Keratinocyte (primary cell): ENCODE measurements around the gene HNRNPAB. TPM values are rescaled to one million over a fixed set of nuclear protein-coding genes. Genes with fewer than 3 reads are reported as not detected.

ENCODE experiments used
- DNase-seq: peaks from one replicate; pipeline ENCODE4 v3.0.0-alpha.2; 2011; ENCODE audit warnings: low read depth, missing footprints, low spot score
- FAIRE-seq: peaks from 2 replicates; lab custom pipeline; 2011; peaks lifted over from hg19 to GRCh38; lab: Jason Lieb, UNC
- H2AFZ ChIP-seq: 2 replicates; pipeline ENCODE4 v1.6.0; 2012; ENCODE audit warnings: low read length, control low read depth, inconsistent platforms; ENCODE audit not compliant: control insufficient read depth
- H3K27ac ChIP-seq: 2 replicates; pipeline ENCODE4 v1.5.1; 2011; ENCODE audit warnings: low read length; ENCODE audit not compliant: control insufficient read depth, insufficient read depth
- H3K27me3 ChIP-seq: 3 replicates; pipeline ENCODE4 v1.6.0; 2011; ENCODE audit warnings: low read length; ENCODE audit not compliant: control insufficient read depth, insufficient read depth; ENCODE audit errors: extremely low read depth
- H3K36me3 ChIP-seq, 2 experiments: 2 replicates in 1 of 2; 3 replicates in 1 of 2; pipeline ENCODE4 v1.5.1; 2011; ENCODE audit warnings: low read length in 2 of 2, mild to moderate bottlenecking in 1 of 2; ENCODE audit not compliant: control insufficient read depth in 2 of 2, insufficient read depth in 2 of 2; ENCODE audit errors: extremely low read depth in 1 of 2
- H3K4me1 ChIP-seq: 3 replicates; pipeline ENCODE4 v1.5.1; 2011; ENCODE audit warnings: low read length; ENCODE audit not compliant: control insufficient read depth, insufficient read depth; ENCODE audit errors: extremely low read depth
- H3K4me2 ChIP-seq: 3 replicates; pipeline ENCODE4 v1.6.0; 2011; ENCODE audit warnings: low read depth, low read length; ENCODE audit not compliant: control insufficient read depth, insufficient read depth; ENCODE audit errors: extremely low read depth
- H3K4me3 ChIP-seq, 3 experiments: fragments of 200-600 bp in 1 of 3; sonication (generic) in 1 of 3; 2 replicates in 2 of 3; 3 replicates in 1 of 3; pipeline ENCODE4 v1.5.1; 2011 to 2016; ENCODE audit warnings: low read length in 3 of 3, mild to moderate bottlenecking in 3 of 3, control low read depth in 2 of 3, inconsistent platforms in 1 of 3, low read depth in 1 of 3, mixed read lengths in 1 of 3, mixed run types in 1 of 3, moderate library complexity in 1 of 3; ENCODE audit not compliant: control insufficient read depth in 2 of 3, insufficient read depth in 2 of 3; ENCODE audit errors: extremely low read depth in 1 of 3
- H3K79me2 ChIP-seq: 2 replicates; pipeline ENCODE4 v1.6.0; 2012; ENCODE audit warnings: low read length; ENCODE audit not compliant: control insufficient read depth, insufficient read depth
- H3K9ac ChIP-seq: 3 replicates; pipeline ENCODE4 v1.6.0; 2011; ENCODE audit warnings: low read length; ENCODE audit not compliant: control insufficient read depth, insufficient read depth; ENCODE audit errors: extremely low read depth
- H3K9me1 ChIP-seq: 3 replicates; pipeline ENCODE4 v1.6.0; 2011; ENCODE audit warnings: low read length; ENCODE audit not compliant: control insufficient read depth, insufficient read depth; ENCODE audit errors: extremely low read depth
- H3K9me3 ChIP-seq: 2 replicates; pipeline ENCODE4 v1.5.1; 2012; ENCODE audit warnings: low read depth, low read length; ENCODE audit not compliant: control insufficient read depth
- H4K20me1 ChIP-seq: 3 replicates; pipeline ENCODE4 v1.6.0; 2011; ENCODE audit warnings: low read length; ENCODE audit not compliant: control insufficient read depth, insufficient read depth; ENCODE audit errors: extremely low read depth
- CTCF ChIP-seq, 3 experiments: IDR thresholded peaks in 1 of 3; conservative IDR thresholded peaks in 1 of 3; optimal IDR thresholded peaks in 1 of 3; 2 replicates in 2 of 3; 3 replicates in 1 of 3; pipeline versions ENCODE3 to v1.5.1; 2011; ENCODE audit warnings: low read length in 3 of 3, mild to moderate bottlenecking in 3 of 3, moderate library complexity in 2 of 3, control low read depth in 1 of 3, inconsistent platforms in 1 of 3; ENCODE audit not compliant: insufficient read depth in 2 of 3; ENCODE audit errors: extremely low read depth in 1 of 3
- EZH2 ChIP-seq: IDR thresholded peaks from one replicate; pipeline ENCODE4 v1.6.1; 2012; ENCODE audit warnings: inconsistent platforms, mild to moderate bottlenecking, low read length, moderate library complexity
- dilution Hi-C: fragments of 300-500 bp; cut with MboI; formaldehyde crosslinking; loops from one replicate; pipeline ENCODE4 v1.7.0; 2020; ENCODE audit warnings: low sequenced_read_pairs; ENCODE audit not compliant: extremely low pct_ligation_motif_present
- polyA plus RNA-seq, 5 experiments: library from polyadenylated mRNA; depleted of rRNA in 3 of 5; stranded (reverse) in 3 of 5; stranded (forward) in 1 of 5; unstranded in 1 of 5; fragments of >200 nt; gene quantifications; 1 replicate in 1 of 5; 2 replicates in 3 of 5; 3 replicates in 1 of 5; pipeline versions ENCODE4 v1.2.1 to v1.2.3, GENCODE V29; 2011 to 2012; ENCODE audit warnings: missing spikeins in 2 of 5, low read depth in 1 of 5, low replicate concordance in 1 of 5

The HNRNPAB gene
- polyA plus RNA-seq, 1 donor (not counting 4 experiments of a cell fraction or from before 2014, with no cell fraction given): 161 TPM

GRCh38 chr5:178186427-178186826, 17.9 kb upstream of the HNRNPAB start:
- no peak for DNase-seq
- Histone ChIP-seq H3K4me2 (no peak overlapping the region), H3K9ac (no peak overlapping the region), H3K4me3 (no peak overlapping the region), H3K79me2 (no peaks in the 10 kb centered on the region), H3K36me3 (no peaks in the 10 kb centered on the region), H3K9me1 (no peaks in the 10 kb centered on the region), H4K20me1 (no peaks in the 10 kb centered on the region), H3K27me3 (no peaks in the 10 kb centered on the region), H2AFZ (no peak overlapping the region), H3K27ac (no peak overlapping the region), H3K4me1 (no peaks in the 10 kb centered on the region), H3K9me3 (no peaks in the 10 kb centered on the region)
- no peak for FAIRE-seq
- no peak for TF ChIP-seq CTCF (optimal IDR thresholded peaks at IDR 0.05 in 1 of 3, IDR thresholded peaks at IDR 0.05 in 1 of 3, conservative IDR thresholded peaks at IDR 0.05 in 1 of 3; ENCODE audit: extremely low read depth in 1 of 3, insufficient read depth in 2 of 3, low read length in 3 of 3)
- no peak for TF ChIP-seq EZH2
- dilution Hi-C loops: no loop called here

- dilution Hi-C loops: no loop called here
- Histone ChIP-seq H3K79me2 (no peaks in the 10 kb centered on the region), H3K9ac (no peak within 1 kb of the TSS), H3K4me2 (no peak within 1 kb of the TSS), H3K27ac (no peak within 1 kb of the TSS), H3K27me3 (no peaks in the 10 kb centered on the region), H3K36me3 (no peaks in the 10 kb centered on the region), H4K20me1 (no peaks in the 10 kb centered on the region), H3K9me3 (no peaks in the 10 kb centered on the region), H2AFZ (no peak within 1 kb of the TSS), H3K4me3 (no peak within 1 kb of the TSS), H3K9me1 (no peaks in the 10 kb centered on the region), H3K4me1 (no peaks in the 10 kb centered on the region)
- no peak for DNase-seq
- FAIRE-seq: no peak
- TF ChIP-seq EZH2 (no peak), CTCF (optimal IDR thresholded peaks at IDR 0.05 in 1 of 3, IDR thresholded peaks at IDR 0.05 in 1 of 3, conservative IDR thresholded peaks at IDR 0.05 in 1 of 3; ENCODE audit: extremely low read depth in 1 of 3, insufficient read depth in 2 of 3, low read length in 3 of 3) (no peak)
These were observed 17.3 kb upstream of the HNRNPAB start, which contains the start of gene GMCL2 for GRCh38 chr5:178187014-178187413. Gene GMCL2 (minus strand): TSS chr5:178187371. CDS start chr5:178187299, 72 bp downstream.
